Spleen (tissue), 11 donors: ENCODE measurements around the gene UBE2I. TPM values are rescaled to one million over a fixed set of nuclear protein-coding genes. Genes with fewer than 3 reads are reported as not detected.
A peak's percentile ranks its signal among the peaks of the same experiment; 100 is the strongest.

Experiments used
- DNase-seq: peaks from one replicate; pipeline ENCODE4 v3.0.0-alpha.2; 2020
- H3K27ac ChIP-seq, 8 donors: fragments of 200-600 bp; sonication (generic) in 7 of 8; 1 replicate in 4 of 8; 2 replicates in 4 of 8; pipeline versions ENCODE4 v1.5.0 to v1.8.0; 2016 to 2021; ENCODE audit warnings: inconsistent platforms in 4 of 8, mild to moderate bottlenecking in 4 of 8, moderate library complexity in 1 of 8
- H3K27me3 ChIP-seq, 7 donors: fragments of 200-600 bp; sonication (generic) in 6 of 7; replicated peaks in 1 of 7; 1 replicate in 4 of 7; 2 replicates in 3 of 7; pipeline versions ENCODE4 v1.5.0 to v1.8.0; 2016 to 2021; ENCODE audit warnings: inconsistent platforms in 3 of 7, mild to moderate bottlenecking in 1 of 7
- H3K36me3 ChIP-seq, 6 donors: fragments of 200-600 bp; sonication (generic) in 5 of 6; 1 replicate in 4 of 6; 2 replicates in 2 of 6; pipeline versions ENCODE4 v1.5.0 to v1.8.0; 2016 to 2021; ENCODE audit warnings: inconsistent platforms in 2 of 6
- H3K4me1 ChIP-seq, 6 donors: fragments of 200-600 bp; sonication (generic) in 5 of 6; 1 replicate in 3 of 6; 2 replicates in 3 of 6; pipeline versions ENCODE4 v1.5.0 to v1.8.0; 2016 to 2021; ENCODE audit warnings: inconsistent platforms in 3 of 6
- H3K4me3 ChIP-seq, 8 donors: fragments of 200-600 bp; sonication (generic) in 7 of 8; 1 replicate in 4 of 8; 2 replicates in 4 of 8; pipeline versions ENCODE4 v1.5.0 to v1.8.0; 2016 to 2021; ENCODE audit warnings: inconsistent platforms in 4 of 8, mild to moderate bottlenecking in 4 of 8, moderate library complexity in 2 of 8
- H3K9me3 ChIP-seq, 8 donors: fragments of 200-600 bp; sonication (generic) in 7 of 8; 1 replicate in 4 of 8; 2 replicates in 4 of 8; pipeline versions ENCODE4 v1.5.0 to v1.8.0; 2016 to 2021; ENCODE audit warnings: inconsistent platforms in 4 of 8
- POLR2A ChIP-seq, 3 donors: fragments of 450-650 bp; IDR thresholded peaks; one replicate each; pipeline ENCODE4 v1.5.1; 2017; ENCODE audit warnings: antibody characterized with exemption in 3 of 3, mild to moderate bottlenecking in 1 of 3
- POLR2AphosphoS5 ChIP-seq, 3 donors: sonication (generic); formaldehyde crosslinking; IDR thresholded peaks; one replicate each; pipeline ENCODE4 v1.5.1; 2017; ENCODE audit warnings: antibody characterized with exemption in 3 of 3
- WGBS, 5 donors: extraction: QIAGEN DNeasy Blood & Tissue Kit in 3 of 5; methylation state at CpG; one replicate each; pipeline versions ENCODE4 v1.1.5 to v1.1.7; 2013 to 2018; 5-methylcytosine and 5-hydroxymethylcytosine counted together
- intact Hi-C: fragments of 100-400 bp; cut with DNase I; formaldehyde crosslinking; loops from one replicate; pipeline ENCODE4 v1.15.0; 2023; ENCODE audit warnings: low total_unique reads
- polyA plus RNA-seq, 3 donors: library from polyadenylated mRNA; stranded (reverse); fragments of 200-250 nt; gene quantifications; one replicate each; pipeline ENCODE4 v1.2.1, GENCODE V29; 2013
- total RNA-seq, 7 donors: library from RNA; depleted of rRNA in 3 of 7; stranded (reverse); fragments of >200 nt in 3 of 7; fragmentation: NEBNext Ultra II Directional in 4 of 7; extraction: Animal tissue kit (Norgen Biotek cat#: 25700) in 4 of 7; gene quantifications; one replicate each; pipeline versions ENCODE4 v1.1.0 to v1.2.1, GENCODE V29; 2016 to 2021
- TF ChIP-seq, protein P1 (sequence below), 11 experiments: fragments of 200-600 bp in 7 of 11; fragments of 450-650 bp in 4 of 11; sonication (generic) in 4 of 11; IDR thresholded peaks in 8 of 11; conservative IDR thresholded peaks in 3 of 11; 1 replicate in 7 of 11; 2 replicates in 4 of 11; pipeline versions ENCODE4 v1.4.0 to v1.8.0; 2016 to 2021; ENCODE audit warnings: antibody characterized with exemption in 11 of 11, inconsistent platforms in 4 of 11, mild to moderate bottlenecking in 1 of 11
- donor health status: healthy with polysubstance abuse.
- donor health status: DM: no; HTN: no; CAD: no; lungs with moderate emphysema.
- donor health status: DM: no; HTN: no; CAD: no.
- donor health status: Bipolar disorder and iron deficiency.
- donor health status: healthy.
- donor health status: DM: no; HTN: no; CAD: no.
- donor health status: DM: yes; HTN: yes; CAD: no.

Gene UBE2I
- total and polyA plus RNA-seq, 10 donors = 78.1 to 142 (median 119) TPM

DNA sequence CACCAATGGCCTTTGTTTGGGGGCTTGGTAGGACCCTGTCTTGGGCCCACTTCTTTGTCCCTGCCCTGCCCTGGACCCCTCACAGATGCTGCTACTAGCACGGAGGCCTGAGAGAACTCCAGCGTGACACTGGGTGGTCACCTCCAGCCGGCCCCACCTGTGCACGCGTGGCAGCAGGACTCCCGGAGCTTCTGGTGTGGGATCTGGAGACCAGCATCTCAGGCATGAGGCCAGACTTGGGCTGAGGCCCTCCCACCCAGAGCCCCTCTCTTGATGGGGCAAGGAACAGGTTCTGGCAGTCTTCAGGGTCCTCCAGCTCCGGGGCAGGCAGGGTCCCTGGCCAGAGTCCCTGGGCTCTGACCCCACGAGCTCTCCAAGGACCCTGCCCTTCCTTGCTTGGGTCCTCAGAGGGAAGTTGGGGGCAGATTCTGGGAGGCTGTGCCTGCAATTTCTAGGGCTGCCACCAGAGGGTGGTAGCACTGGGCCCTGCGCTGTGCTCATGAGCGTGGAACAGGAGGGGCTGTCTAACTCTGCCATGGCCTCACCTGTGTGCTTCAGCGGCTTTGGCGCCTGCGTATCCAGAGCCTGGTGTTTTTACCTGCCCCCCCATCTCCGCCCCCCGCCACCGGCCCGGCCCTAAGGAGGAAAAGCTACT, 21.0 kb downstream of the UBE2I start:
- Histone ChIP-seq H3K4me1 (peaks cover 27 to 62% (median 47%) of the 10 kb centered on the region in 6 donors), H3K4me3 (no peak overlapping the region), H3K27me3 (peaks cover 13 to 54% (median 40%) of the 10 kb centered on the region in 7 donors), H3K36me3 (peaks cover 0 to 21% (median 6%) of the 10 kb centered on the region in 6 donors), H3K9me3 (peaks cover 0 to 9% (median 7%) of the 10 kb centered on the region in 8 donors), H3K27ac (peak overlapping the region in 3 of 8 donors; percentile 77 to 81 (median 81))
- WGBS, 5 donors = 71 to 78% (median 75%) methylated on average over 11 to 17 of the region's 17 CpGs
- TF ChIP-seq POLR2AphosphoS5 (IDR thresholded peaks at IDR 0.05) = no peak
- TF ChIP-seq, protein P1, sequence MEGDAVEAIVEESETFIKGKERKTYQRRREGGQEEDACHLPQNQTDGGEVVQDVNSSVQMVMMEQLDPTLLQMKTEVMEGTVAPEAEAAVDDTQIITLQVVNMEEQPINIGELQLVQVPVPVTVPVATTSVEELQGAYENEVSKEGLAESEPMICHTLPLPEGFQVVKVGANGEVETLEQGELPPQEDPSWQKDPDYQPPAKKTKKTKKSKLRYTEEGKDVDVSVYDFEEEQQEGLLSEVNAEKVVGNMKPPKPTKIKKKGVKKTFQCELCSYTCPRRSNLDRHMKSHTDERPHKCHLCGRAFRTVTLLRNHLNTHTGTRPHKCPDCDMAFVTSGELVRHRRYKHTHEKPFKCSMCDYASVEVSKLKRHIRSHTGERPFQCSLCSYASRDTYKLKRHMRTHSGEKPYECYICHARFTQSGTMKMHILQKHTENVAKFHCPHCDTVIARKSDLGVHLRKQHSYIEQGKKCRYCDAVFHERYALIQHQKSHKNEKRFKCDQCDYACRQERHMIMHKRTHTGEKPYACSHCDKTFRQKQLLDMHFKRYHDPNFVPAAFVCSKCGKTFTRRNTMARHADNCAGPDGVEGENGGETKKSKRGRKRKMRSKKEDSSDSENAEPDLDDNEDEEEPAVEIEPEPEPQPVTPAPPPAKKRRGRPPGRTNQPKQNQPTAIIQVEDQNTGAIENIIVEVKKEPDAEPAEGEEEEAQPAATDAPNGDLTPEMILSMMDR (IDR thresholded peaks at IDR 0.05 in 8 of 11, conservative IDR thresholded peaks at IDR 0.05 in 3 of 11) = peak in 9 of 11 experiments; percentile 6 to 62 (median 45)
- no peak for DNase-seq
- intact Hi-C loops = no loop called here

DNA sequence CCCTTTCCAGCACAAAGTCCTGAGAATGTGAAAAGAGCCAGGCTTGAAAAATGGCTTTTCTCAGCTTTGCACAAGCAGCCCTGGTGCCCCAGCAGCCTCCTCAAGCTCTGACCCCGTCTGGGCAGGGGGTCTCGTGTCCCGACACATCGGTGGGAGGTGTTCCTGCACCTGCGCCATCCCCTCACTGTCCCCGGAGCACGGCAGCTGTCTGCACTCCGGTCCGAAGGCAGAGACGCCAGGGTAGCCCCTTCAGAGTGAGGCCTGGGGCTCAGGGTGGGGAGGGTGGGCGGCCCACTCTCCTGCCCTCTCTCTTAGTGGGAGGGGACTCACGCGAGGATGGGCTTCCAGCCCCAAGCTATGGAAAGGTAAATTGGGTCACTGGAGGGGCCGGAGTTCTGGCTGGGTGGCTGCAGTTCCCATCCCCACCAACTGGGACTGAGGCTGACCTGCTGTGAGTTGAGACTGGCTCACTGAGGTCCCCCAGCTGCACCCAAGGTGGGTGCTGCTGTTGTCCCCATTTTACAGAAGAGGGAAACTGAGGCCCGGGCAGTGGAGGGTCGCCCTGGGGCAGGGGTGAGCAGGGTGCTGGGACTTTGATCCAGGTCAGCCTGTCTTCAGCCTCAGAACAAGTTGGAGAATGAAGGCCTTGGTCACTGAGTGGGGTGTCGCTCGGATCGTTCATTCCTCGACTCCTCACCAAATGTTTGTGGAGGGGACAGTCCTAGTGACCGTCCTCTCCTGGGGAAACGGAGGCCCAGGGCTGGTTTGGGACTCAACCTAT, 21.7 kb downstream of the UBE2I start:
- intact Hi-C loops = no loop called here
- Histone ChIP-seq H3K4me3 (peak overlapping the region; percentile 5 to 78 (median 44)), H3K9me3 (peaks cover 0 to 9% (median 7%) of the 10 kb centered on the region in 8 donors), H3K36me3 (peaks cover 0 to 13% (median 0%) of the 10 kb centered on the region in 6 donors), H3K27me3 (peaks cover 13 to 62% (median 47%) of the 10 kb centered on the region in 7 donors), H3K27ac (peak overlapping the region; percentile 19 to 81 (median 69)), H3K4me1 (peaks cover 27 to 63% (median 48%) of the 10 kb centered on the region in 6 donors)
- TF ChIP-seq POLR2AphosphoS5 (IDR thresholded peaks at IDR 0.05) = no peak
- TF ChIP-seq POLR2A (IDR thresholded peaks at IDR 0.05) = no peak
- TF ChIP-seq, protein P1 (IDR thresholded peaks at IDR 0.05 in 8 of 11, conservative IDR thresholded peaks at IDR 0.05 in 3 of 11) = no peak
- no peak for DNase-seq
- WGBS, 5 donors = 54 to 62% (median 56%) methylated on average over 15 to 22 of the region's 22 CpGs

DNA sequence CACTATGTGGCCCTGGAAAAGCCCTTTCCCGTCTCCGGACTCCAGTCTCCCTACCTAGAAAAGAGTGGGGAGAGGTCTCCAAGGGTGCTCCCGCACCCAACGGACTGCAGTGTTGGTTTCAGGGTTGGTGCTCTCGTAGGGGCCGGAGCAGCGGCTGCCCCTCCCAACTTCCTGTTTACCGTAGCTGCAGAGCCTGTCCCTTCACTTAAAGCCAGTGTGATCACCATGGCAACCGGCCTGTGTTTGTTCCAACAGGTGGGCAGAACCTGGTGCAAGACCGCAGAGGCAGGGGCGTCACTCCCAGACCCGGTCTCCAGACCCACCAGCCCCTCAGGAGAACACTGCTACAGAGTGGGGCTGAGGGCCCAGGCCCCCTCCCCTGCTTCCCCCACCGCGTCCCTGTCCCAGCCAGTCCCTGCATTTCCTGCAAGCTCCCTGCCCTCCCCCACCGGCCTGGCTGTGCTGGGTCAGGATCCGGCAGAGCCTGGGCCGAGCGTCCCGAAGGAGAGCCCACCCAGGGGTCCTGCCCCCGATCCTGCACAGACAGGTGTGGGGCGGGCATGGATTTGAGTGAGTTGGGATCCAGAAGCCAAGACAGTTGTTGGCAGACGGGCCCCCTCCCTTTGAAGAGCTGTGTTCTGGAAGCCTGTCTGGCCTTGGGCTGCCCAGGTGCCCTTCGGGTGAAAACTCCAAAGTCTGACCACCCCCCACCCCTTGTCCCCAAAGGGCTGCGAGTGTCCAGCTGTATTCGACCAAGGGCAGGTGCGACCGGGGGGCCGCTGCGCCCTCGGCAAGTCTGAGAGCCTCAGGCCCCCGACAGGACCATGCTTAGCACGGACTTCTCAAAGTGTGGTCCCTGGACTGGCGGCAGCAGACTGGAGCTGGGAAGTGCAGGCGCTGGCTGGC, 22.5 kb downstream of the UBE2I start:
- Histone ChIP-seq H3K4me1 (peaks cover 27 to 61% (median 48%) of the 10 kb centered on the region in 6 donors), H3K27ac (peak overlapping the region; percentile 19 to 81 (median 69)), H3K36me3 (peaks cover 0 to 7% (median 0%) of the 10 kb centered on the region in 6 donors), H3K4me3 (peak overlapping the region; percentile 5 to 78 (median 44)), H3K9me3 (peaks cover 0 to 9% (median 7%) of the 10 kb centered on the region in 8 donors), H3K27me3 (peaks cover 13 to 70% (median 47%) of the 10 kb centered on the region in 7 donors)
- intact Hi-C loops = no loop called here
- WGBS, 5 donors = 3 to 13% (median 4%) methylated on average over 18 to 34 of the region's 34 CpGs
- TF ChIP-seq POLR2AphosphoS5 (IDR thresholded peaks at IDR 0.05) (peak; percentile 53 to 72 (median 69)), POLR2A (IDR thresholded peaks at IDR 0.05) (no peak)
- TF ChIP-seq, protein P1 (IDR thresholded peaks at IDR 0.05 in 8 of 11, conservative IDR thresholded peaks at IDR 0.05 in 3 of 11) = no peak
- DNase-seq = peak; percentile 93
